ENCODE results near the gene IL36A. TPM values are rescaled to one million over a fixed set of nuclear protein-coding genes. Genes with fewer than 3 reads are reported as not detected.

The IL36A gene
- total RNA-seq, 1 experiment from 2014 or later, result not detected

DNA sequence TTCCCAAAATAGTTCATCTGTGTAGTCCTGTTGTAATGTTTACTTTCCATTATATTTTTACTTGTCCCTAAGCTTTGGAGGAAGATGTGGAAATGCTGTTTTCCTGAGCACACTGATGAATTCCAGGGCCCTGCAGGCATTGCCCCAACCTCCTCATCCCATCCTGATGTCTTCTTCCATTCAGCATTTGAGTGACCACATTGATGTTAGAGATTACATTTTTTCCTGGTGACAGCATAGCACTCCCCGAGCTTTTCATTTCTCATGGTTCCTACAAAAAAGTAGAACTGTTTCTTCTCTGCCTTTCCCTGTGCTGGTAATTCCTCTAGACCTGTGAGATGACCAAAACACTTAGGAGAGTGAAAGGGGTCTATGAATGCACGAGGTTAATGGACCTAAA, 4.8 kb downstream of the IL36A start:
- Mint-ChIP-seq H3K27ac (no peak overlapping the region), H3K36me3 (ENCODE audit: insufficient read depth in 1 of 3, low read depth in 3 of 3) (no peaks in the 10 kb centered on the region), H3K4me1 (no peaks in the 10 kb centered on the region), H3K4me3 (no peak overlapping the region), H3K9me3 (peaks cover 7 to 62% of the 10 kb centered on the region in 2 experiments), H3K27me3 (ENCODE audit: low read depth) (peaks cover 25% of the 10 kb centered on the region)
- Histone ChIP-seq H3K56ac (ENCODE audit: insufficient read length, low read depth, low read length) (no peak overlapping the region), H3K27me3 (ENCODE audit: insufficient read depth, low read length) (no peaks in the 10 kb centered on the region), H3K9me3 (ENCODE audit: control insufficient read depth, low read depth, low read length) (no peaks in the 10 kb centered on the region), H3K79me2 (ENCODE audit: insufficient read depth, low read length) (no peaks in the 10 kb centered on the region), H2BK5ac (ENCODE audit: insufficient read length, low read length) (no peak overlapping the region), H3K79me1 (ENCODE audit: insufficient read depth, low read depth, low read length, poor library complexity, severe bottlenecking) (no peaks in the 10 kb centered on the region), H3K14ac (ENCODE audit: insufficient read depth, low read length) (no peak overlapping the region), H4K5ac (ENCODE audit: insufficient read length, low read depth, low read length) (no peak overlapping the region), H2BK20ac (ENCODE audit: low read depth, low read length, poor library complexity, severe bottlenecking) (peak overlapping the region; percentile 26), H3K23ac (ENCODE audit: insufficient read length, low read depth, low read length) (no peak overlapping the region), H2BK12ac (ENCODE audit: insufficient read length, low read depth, low read length) (no peak overlapping the region), H2AFZ (ENCODE audit: low read length) (no peak overlapping the region), H4K8ac (replicated peaks; ENCODE audit: insufficient read length, low read depth, low read length) (no peak overlapping the region), H3K9ac (ENCODE audit: extremely low read depth, insufficient read length, low read length) (no peak overlapping the region), H4K91ac (ENCODE audit: insufficient read length, low read depth, low read length) (no peak overlapping the region), H2AK5ac (ENCODE audit: insufficient read length, low read length) (no peak overlapping the region), H3K18ac (ENCODE audit: insufficient read length, low read depth, low read length) (no peak overlapping the region), H2BK120ac (ENCODE audit: low read depth, low read length, poor library complexity, severe bottlenecking) (no peak overlapping the region), H3K4me2 (ENCODE audit: insufficient read depth, insufficient read length, low read length) (no peak overlapping the region), H3K27ac (ENCODE audit: insufficient read length, low read depth, low read length) (no peak overlapping the region), H3K4ac (ENCODE audit: low read depth, low read length) (no peak overlapping the region), H3K4me1 (ENCODE audit: insufficient read depth, low read length) (no peaks in the 10 kb centered on the region), H2BK15ac (ENCODE audit: low read depth, low read length) (no peak overlapping the region), H3K23me2 (ENCODE audit: insufficient read length, low read depth, low read length, poor library complexity, severe bottlenecking) (no peaks in the 10 kb centered on the region), H4K20me1 (ENCODE audit: control insufficient read depth, insufficient read depth, insufficient read length) (no peaks in the 10 kb centered on the region), H3T11ph (ENCODE audit: low read length) (no peak overlapping the region)
- no CpG with 5 or more reads among the region's 2 CpGs for WGBS (ENCODE audit: extremely low coverage, insufficient read length, low lambda C conversion rate)
- TF ChIP-seq CTCF (conservative IDR thresholded peaks at IDR 0.05), result no peak
- no peak for DNase-seq
